ENCODE data around the gene TUT4.

Gene TUT4

DNA sequence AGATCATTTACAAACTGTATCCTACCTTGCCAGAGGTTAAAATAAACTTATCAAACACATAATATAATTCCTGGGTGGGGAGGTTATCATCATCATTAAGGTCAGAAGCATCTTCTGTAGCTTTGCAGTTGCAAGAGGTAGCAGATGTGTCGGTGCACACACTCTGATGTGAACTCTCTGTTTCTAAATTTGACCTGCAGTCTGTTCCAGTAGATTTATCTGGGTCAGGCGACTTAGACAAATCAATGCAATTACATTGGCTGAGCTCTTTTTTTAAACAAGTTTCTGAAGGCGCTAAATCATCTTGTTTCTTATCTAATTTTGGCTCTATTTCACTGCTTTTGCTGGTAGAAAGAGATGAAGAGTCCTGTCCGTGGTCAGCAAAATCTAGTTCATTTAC, 78.1 kb downstream of the TUT4 start:
- no peaks in the 10 kb centered on the region for H3K79me2 ChIP-seq (ENCODE audit: control insufficient read depth, insufficient read depth, low read length, poor library complexity)
- H2AFZ ChIP-seq (ENCODE audit: insufficient read depth, low read length, poor library complexity), result no peak overlapping the region
- no peak overlapping the region for H2BK120ac ChIP-seq (ENCODE audit: insufficient read depth, low read length, poor library complexity)
- no peak overlapping the region for H4K91ac ChIP-seq (ENCODE audit: low read depth, low read length)
- H3K4me3 ChIP-seq (ENCODE audit: low read depth, low read length), result no peak overlapping the region
- no peak overlapping the region for H2AK5ac ChIP-seq (ENCODE audit: low read length)
- H3K79me1 ChIP-seq (ENCODE audit: low read length), result no peaks in the 10 kb centered on the region
- H3K4me2 ChIP-seq (ENCODE audit: low read length), result no peak overlapping the region
- no peak overlapping the region for H3K18ac ChIP-seq (ENCODE audit: low read length)
- no CpG with 5 or more reads among the region's 4 CpGs for WGBS (ENCODE audit: extremely low coverage, insufficient coverage, insufficient read length)
- H3K9me3 ChIP-seq (ENCODE audit: insufficient read depth, low read depth, low read length), result no peaks in the 10 kb centered on the region
- no peak overlapping the region for H3K14ac ChIP-seq (ENCODE audit: low read length)
- no peak overlapping the region for H2BK12ac ChIP-seq (ENCODE audit: low read length)
- H4K8ac ChIP-seq (ENCODE audit: low read depth, low read length), result no peak overlapping the region
- no peak overlapping the region for H3K27ac ChIP-seq (ENCODE audit: low read depth, low read length)
- H4K12ac ChIP-seq (ENCODE audit: low read depth, low read length), result no peak overlapping the region
- no peaks in the 10 kb centered on the region for H3K4me1 ChIP-seq (ENCODE audit: control insufficient read depth in 1 of 2, insufficient read depth in 2 of 2, low read length in 2 of 2)
- H3K4ac ChIP-seq (ENCODE audit: low read depth, low read length), result no peak overlapping the region
- no peak overlapping the region for H3K9ac ChIP-seq (ENCODE audit: low read length)
- H2BK5ac ChIP-seq (ENCODE audit: low read depth, low read length, poor library complexity), result no peak overlapping the region
- H3K23ac ChIP-seq (ENCODE audit: low read length), result no peak overlapping the region
- DNase-seq, result no peak
- peaks cover 3 to 4% of the 10 kb centered on the region in 2 experiments for H3K36me3 ChIP-seq (ENCODE audit: control insufficient read depth in 1 of 2, insufficient read depth in 2 of 2, low read length in 2 of 2)
- H3K27me3 ChIP-seq (ENCODE audit: insufficient read depth, low read length), result no peaks in the 10 kb centered on the region

DNA sequence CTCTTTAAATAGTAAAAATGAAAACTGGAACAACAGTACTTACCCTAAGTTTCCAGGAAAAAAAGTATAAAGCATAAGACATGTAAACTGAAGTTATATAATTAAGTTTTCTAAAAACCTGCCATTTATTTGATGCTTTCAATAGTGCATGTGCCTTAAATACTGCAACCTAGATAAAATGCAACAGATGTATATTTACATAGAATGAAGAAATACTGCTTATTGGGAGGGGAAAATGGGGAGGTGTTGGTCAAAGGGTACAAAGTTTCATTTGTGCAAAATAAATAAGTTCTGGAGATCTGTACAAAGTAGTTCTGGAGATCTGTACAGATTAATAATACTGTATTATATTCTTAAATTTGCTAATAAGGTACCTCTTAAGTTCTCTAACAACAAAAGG, 79.9 kb downstream of the TUT4 start:
- no peak overlapping the region for H2AK5ac ChIP-seq (ENCODE audit: low read length)
- H4K12ac ChIP-seq (ENCODE audit: low read depth, low read length), result no peak overlapping the region
- H2BK12ac ChIP-seq (ENCODE audit: low read length), result no peak overlapping the region
- H2BK120ac ChIP-seq (ENCODE audit: insufficient read depth, low read length, poor library complexity), result no peak overlapping the region
- no peak overlapping the region for H3K23ac ChIP-seq (ENCODE audit: low read length)
- H3K4me2 ChIP-seq (ENCODE audit: low read length), result no peak overlapping the region
- H2AFZ ChIP-seq (ENCODE audit: insufficient read depth, low read length, poor library complexity), result no peak overlapping the region
- H3K79me2 ChIP-seq (ENCODE audit: control insufficient read depth, insufficient read depth, low read length, poor library complexity), result no peaks in the 10 kb centered on the region
- no peaks in the 10 kb centered on the region for H3K4me1 ChIP-seq (ENCODE audit: control insufficient read depth in 1 of 2, insufficient read depth in 2 of 2, low read length in 2 of 2)
- H4K91ac ChIP-seq (ENCODE audit: low read depth, low read length), result no peak overlapping the region
- H3K36me3 ChIP-seq (ENCODE audit: control insufficient read depth in 1 of 2, insufficient read depth in 2 of 2, low read length in 2 of 2), result peaks cover 3 to 4% of the 10 kb centered on the region in 2 experiments
- H3K9me3 ChIP-seq (ENCODE audit: insufficient read depth, low read depth, low read length), result no peaks in the 10 kb centered on the region
- no peak overlapping the region for H3K4ac ChIP-seq (ENCODE audit: low read depth, low read length)
- H3K79me1 ChIP-seq (ENCODE audit: low read length), result no peaks in the 10 kb centered on the region
- no peak overlapping the region for H3K14ac ChIP-seq (ENCODE audit: low read length)
- DNase-seq, result no peak
- H3K4me3 ChIP-seq (ENCODE audit: low read depth, low read length), result no peak overlapping the region
- H2BK5ac ChIP-seq (ENCODE audit: low read depth, low read length, poor library complexity), result no peak overlapping the region
- H3K27me3 ChIP-seq (ENCODE audit: insufficient read depth, low read length), result no peaks in the 10 kb centered on the region
- no peak overlapping the region for H3K18ac ChIP-seq (ENCODE audit: low read length)
- H3K9ac ChIP-seq (ENCODE audit: low read length), result no peak overlapping the region
- H4K8ac ChIP-seq (ENCODE audit: low read depth, low read length), result no peak overlapping the region
- H3K27ac ChIP-seq (ENCODE audit: low read depth, low read length), result no peak overlapping the region

DNA sequence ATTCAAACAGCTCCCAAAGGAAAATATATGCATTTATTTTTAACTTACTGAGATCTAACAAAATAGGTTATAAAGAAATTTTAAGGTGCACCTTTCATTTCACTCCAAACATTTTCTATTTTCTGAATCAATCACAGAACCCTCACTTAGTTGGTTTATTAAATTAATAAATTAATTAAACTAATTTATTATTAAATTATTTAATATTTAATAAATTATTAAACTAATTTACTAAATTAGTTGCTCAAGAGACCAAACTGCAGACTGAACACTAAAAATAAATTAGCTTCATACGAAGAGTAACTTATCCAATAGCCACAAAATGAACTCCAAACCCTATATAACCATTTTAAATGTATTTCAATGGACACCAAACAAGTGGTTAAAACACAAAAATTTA, 80.5 kb downstream of the TUT4 start:
- Histone ChIP-seq H2AK5ac (ENCODE audit: low read length) (no peak overlapping the region), H2BK12ac (ENCODE audit: low read length) (no peak overlapping the region), H3K36me3 (ENCODE audit: control insufficient read depth in 1 of 2, insufficient read depth in 2 of 2, low read length in 2 of 2) (peaks cover 3 to 4% of the 10 kb centered on the region in 2 experiments), H3K9ac (ENCODE audit: low read length) (no peak overlapping the region), H2AFZ (ENCODE audit: insufficient read depth, low read length, poor library complexity) (no peak overlapping the region), H3K14ac (ENCODE audit: low read length) (no peak overlapping the region), H3K4me1 (ENCODE audit: control insufficient read depth in 1 of 2, insufficient read depth in 2 of 2, low read length in 2 of 2) (no peaks in the 10 kb centered on the region), H3K4me3 (ENCODE audit: low read depth, low read length) (no peak overlapping the region), H4K12ac (ENCODE audit: low read depth, low read length) (no peak overlapping the region), H3K4ac (ENCODE audit: low read depth, low read length) (no peak overlapping the region), H3K23ac (ENCODE audit: low read length) (no peak overlapping the region), H3K18ac (ENCODE audit: low read length) (no peak overlapping the region), H3K4me2 (ENCODE audit: low read length) (no peak overlapping the region), H4K91ac (ENCODE audit: low read depth, low read length) (no peak overlapping the region), H4K8ac (ENCODE audit: low read depth, low read length) (no peak overlapping the region), H3K27ac (ENCODE audit: low read depth, low read length) (no peak overlapping the region), H2BK120ac (ENCODE audit: insufficient read depth, low read length, poor library complexity) (no peak overlapping the region), H3K9me3 (ENCODE audit: insufficient read depth, low read depth, low read length) (no peaks in the 10 kb centered on the region), H3K79me1 (ENCODE audit: low read length) (no peaks in the 10 kb centered on the region), H3K79me2 (ENCODE audit: control insufficient read depth, insufficient read depth, low read length, poor library complexity) (no peaks in the 10 kb centered on the region), H3K27me3 (ENCODE audit: insufficient read depth, low read length) (no peaks in the 10 kb centered on the region), H2BK5ac (ENCODE audit: low read depth, low read length, poor library complexity) (no peak overlapping the region)
- WGBS (ENCODE audit: extremely low coverage, insufficient coverage, insufficient read length), result no CpG with 5 or more reads among the region's 1 CpG
- DNase-seq, result no peak

DNA sequence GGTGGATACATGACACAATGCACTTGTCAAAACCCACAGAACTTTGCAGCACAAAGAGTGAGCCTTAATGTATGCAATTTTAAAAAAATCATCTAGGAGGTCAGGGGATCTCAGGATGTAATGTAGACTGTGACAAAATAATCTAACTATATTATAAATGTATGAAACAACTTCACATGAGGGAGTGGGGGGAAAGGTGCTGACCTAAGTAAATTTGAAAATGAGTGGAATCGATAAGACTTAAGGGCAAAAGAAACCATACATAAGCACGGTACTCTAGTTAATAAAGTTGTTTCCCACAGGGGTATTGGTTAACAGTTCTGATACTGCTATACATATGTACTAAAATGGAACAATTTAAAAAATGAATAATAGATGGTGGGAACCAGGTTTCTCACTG, 83.8 kb downstream of the TUT4 start:
- Histone ChIP-seq H3K79me1 (ENCODE audit: low read length) (no peaks in the 10 kb centered on the region), H3K4me3 (ENCODE audit: low read depth, low read length) (no peak overlapping the region), H4K8ac (ENCODE audit: low read depth, low read length) (no peak overlapping the region), H4K91ac (ENCODE audit: low read depth, low read length) (no peak overlapping the region), H3K23ac (ENCODE audit: low read length) (no peak overlapping the region), H2AK5ac (ENCODE audit: low read length) (no peak overlapping the region), H3K9me3 (ENCODE audit: insufficient read depth, low read depth, low read length) (no peaks in the 10 kb centered on the region), H3K14ac (ENCODE audit: low read length) (no peak overlapping the region), H3K79me2 (ENCODE audit: control insufficient read depth, insufficient read depth, low read length, poor library complexity) (no peaks in the 10 kb centered on the region), H3K27ac (ENCODE audit: low read depth, low read length) (no peak overlapping the region), H3K4ac (ENCODE audit: low read depth, low read length) (no peak overlapping the region), H3K9ac (ENCODE audit: low read length) (no peak overlapping the region), H2BK5ac (ENCODE audit: low read depth, low read length, poor library complexity) (no peak overlapping the region), H2BK120ac (ENCODE audit: insufficient read depth, low read length, poor library complexity) (no peak overlapping the region), H3K4me2 (ENCODE audit: low read length) (no peak overlapping the region), H2AFZ (ENCODE audit: insufficient read depth, low read length, poor library complexity) (no peak overlapping the region), H4K12ac (ENCODE audit: low read depth, low read length) (no peak overlapping the region), H3K18ac (ENCODE audit: low read length) (no peak overlapping the region), H3K36me3 (ENCODE audit: control insufficient read depth in 1 of 2, insufficient read depth in 2 of 2, low read length in 2 of 2) (peaks cover 0 to 6% of the 10 kb centered on the region in 2 experiments), H3K4me1 (ENCODE audit: control insufficient read depth in 1 of 2, insufficient read depth in 2 of 2, low read length in 2 of 2) (no peaks in the 10 kb centered on the region), H3K27me3 (ENCODE audit: insufficient read depth, low read length) (no peaks in the 10 kb centered on the region), H2BK12ac (ENCODE audit: low read length) (no peak overlapping the region)
- WGBS (ENCODE audit: extremely low coverage, insufficient coverage, insufficient read length), result no CpG with 5 or more reads among the region's 2 CpGs
- DNase-seq, result no peak

Data from trophoblast cell (in vitro differentiated cells and primary cell).